ENCODE measurements around the gene FEM1A. TPM values are rescaled to one million over a fixed set of nuclear protein-coding genes. Genes with fewer than 3 reads are reported as not detected.
A peak's percentile ranks its signal among the peaks of the same experiment; 100 is the strongest.
"Not testable (repeated sequence)": the region's sequence is repeated elsewhere in the genome, so short reads cannot be mapped to it uniquely, and the experiment has no call there.

Gene FEM1A
- total RNA-seq, 1 donor from 2014 or later = 16.2 TPM

DNA sequence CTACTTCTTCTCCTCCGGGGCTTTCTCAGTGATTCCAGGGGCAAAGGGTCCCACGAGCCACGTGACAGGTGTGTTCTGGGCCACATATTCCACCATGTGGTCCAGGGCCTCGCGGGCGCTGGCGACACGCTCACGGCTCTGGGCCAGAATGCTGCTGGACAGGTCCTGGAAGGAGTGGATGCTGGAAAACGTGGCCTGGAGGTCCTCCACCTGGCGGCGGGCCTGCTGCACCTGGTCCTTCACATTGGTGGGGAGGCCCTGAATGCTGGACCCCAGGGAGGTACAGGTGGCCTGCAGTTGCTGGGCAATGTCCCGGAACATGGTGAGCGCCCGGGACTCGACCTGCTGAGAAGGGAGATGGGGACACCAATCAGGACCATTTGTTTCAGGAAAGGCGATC lies 47.7 kb downstream of the FEM1A start:
- Histone ChIP-seq H3K4me1 (no peaks in the 10 kb centered on the region), H3K36me3 (peaks cover 0 to 25% of the 10 kb centered on the region in 2 donors), H3K4me3 (no peak overlapping the region), H3K27ac (no peak overlapping the region), H3K27me3 (no peaks in the 10 kb centered on the region), H3K9me3 (no peaks in the 10 kb centered on the region)
- no peak for DNase-seq (ENCODE audit: extremely low spot score in 2 of 2)
- intact Hi-C loops (cut with DNase I) = no loop called here
- TF ChIP-seq, protein P1, sequence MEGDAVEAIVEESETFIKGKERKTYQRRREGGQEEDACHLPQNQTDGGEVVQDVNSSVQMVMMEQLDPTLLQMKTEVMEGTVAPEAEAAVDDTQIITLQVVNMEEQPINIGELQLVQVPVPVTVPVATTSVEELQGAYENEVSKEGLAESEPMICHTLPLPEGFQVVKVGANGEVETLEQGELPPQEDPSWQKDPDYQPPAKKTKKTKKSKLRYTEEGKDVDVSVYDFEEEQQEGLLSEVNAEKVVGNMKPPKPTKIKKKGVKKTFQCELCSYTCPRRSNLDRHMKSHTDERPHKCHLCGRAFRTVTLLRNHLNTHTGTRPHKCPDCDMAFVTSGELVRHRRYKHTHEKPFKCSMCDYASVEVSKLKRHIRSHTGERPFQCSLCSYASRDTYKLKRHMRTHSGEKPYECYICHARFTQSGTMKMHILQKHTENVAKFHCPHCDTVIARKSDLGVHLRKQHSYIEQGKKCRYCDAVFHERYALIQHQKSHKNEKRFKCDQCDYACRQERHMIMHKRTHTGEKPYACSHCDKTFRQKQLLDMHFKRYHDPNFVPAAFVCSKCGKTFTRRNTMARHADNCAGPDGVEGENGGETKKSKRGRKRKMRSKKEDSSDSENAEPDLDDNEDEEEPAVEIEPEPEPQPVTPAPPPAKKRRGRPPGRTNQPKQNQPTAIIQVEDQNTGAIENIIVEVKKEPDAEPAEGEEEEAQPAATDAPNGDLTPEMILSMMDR (IDR thresholded peaks at IDR 0.05) = no peak
- TF ChIP-seq POLR2A (IDR thresholded peaks at IDR 0.05) = no peak
- no peak for TF ChIP-seq POLR2AphosphoS5 (IDR thresholded peaks at IDR 0.05; ENCODE audit: insufficient read depth in 1 of 2, low read depth in 1 of 2)

DNA sequence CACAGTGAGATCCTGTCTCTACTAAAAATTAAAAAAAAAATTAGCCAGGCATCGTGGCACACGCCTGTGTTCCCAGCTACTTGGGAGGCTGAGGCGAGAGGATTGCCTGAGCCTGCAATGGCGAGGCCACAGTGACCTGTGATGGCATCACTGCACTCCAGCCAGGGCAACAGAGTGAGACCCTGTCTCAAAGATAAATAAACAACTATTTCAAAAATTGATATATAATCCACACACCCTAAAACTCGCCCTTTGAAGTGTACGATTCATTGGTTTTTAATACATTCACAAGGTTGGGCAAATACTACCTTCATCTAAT lies 52.1 kb downstream of the FEM1A start:
- H3K36me3 ChIP-seq = peaks cover 0 to 55% of the 10 kb centered on the region in 2 donors
- no peaks in the 10 kb centered on the region for H3K27me3 ChIP-seq
- H3K27ac ChIP-seq = no peak overlapping the region
- TF ChIP-seq, protein P1 (IDR thresholded peaks at IDR 0.05) = no peak
- no peak for TF ChIP-seq POLR2A (IDR thresholded peaks at IDR 0.05)
- no peak for TF ChIP-seq POLR2AphosphoS5 (IDR thresholded peaks at IDR 0.05; ENCODE audit: insufficient read depth in 1 of 2, low read depth in 1 of 2)
- no peaks in the 10 kb centered on the region for H3K9me3 ChIP-seq
- intact Hi-C loops (cut with DNase I) = no loop called here
- no peaks in the 10 kb centered on the region for H3K4me1 ChIP-seq
- DNase-seq (ENCODE audit: extremely low spot score in 2 of 2) = no peak
- H3K4me3 ChIP-seq = no peak overlapping the region

DNA sequence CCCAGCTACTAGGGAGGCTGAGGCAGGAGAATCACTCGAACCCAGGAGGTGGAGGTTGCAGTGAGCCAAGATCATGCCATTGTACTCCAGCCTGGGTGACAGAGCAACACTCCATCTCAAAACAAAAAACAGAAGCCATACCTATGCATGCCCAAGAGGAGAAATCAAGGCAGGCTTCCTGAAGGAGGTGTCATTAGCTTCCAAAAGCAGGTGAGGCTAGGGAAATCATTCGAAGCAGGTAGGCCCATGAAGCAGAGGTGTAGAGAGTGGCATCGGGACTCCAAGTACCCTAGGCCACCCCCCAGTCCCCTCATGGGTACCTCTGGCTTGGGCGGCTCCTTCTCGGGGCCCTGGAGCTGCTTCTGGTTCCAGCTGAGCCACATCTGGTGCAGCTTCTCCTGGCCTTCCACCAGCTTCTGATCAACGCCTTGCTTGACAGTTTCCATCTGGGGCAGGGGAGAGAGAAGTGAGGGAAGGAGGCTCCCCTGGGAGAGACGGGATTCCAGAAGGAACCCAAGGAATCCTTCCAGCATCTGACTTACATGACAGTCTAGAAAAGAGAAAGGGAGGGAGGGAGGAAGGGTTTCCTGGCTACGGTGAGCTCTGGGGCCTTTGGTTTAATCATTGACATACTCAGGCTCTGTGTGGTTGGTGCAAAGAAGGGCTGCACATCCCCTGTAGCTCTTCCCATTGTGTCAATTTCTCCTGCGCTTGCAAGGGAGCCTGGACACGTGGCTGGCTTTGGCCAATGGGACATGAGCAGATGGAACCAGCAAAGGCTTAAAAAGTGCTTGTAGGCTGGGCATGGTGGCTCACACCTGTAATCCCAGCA lies 53.0 kb downstream of the FEM1A start:
- no peaks in the 10 kb centered on the region for H3K9me3 ChIP-seq
- H3K27me3 ChIP-seq = no peaks in the 10 kb centered on the region
- no peaks in the 10 kb centered on the region for H3K4me1 ChIP-seq
- TF ChIP-seq POLR2AphosphoS5 (IDR thresholded peaks at IDR 0.05; ENCODE audit: insufficient read depth in 1 of 2, low read depth in 1 of 2) = peak in 1 of 2 donors; percentile 59
- TF ChIP-seq, protein P1 (IDR thresholded peaks at IDR 0.05) = no peak
- intact Hi-C loops (cut with DNase I) = no loop called here
- H3K27ac ChIP-seq = peak overlapping the region; percentile 70
- H3K36me3 ChIP-seq = peaks cover 0 to 47% of the 10 kb centered on the region in 2 donors
- no peak overlapping the region for H3K4me3 ChIP-seq
- DNase-seq (ENCODE audit: extremely low spot score in 2 of 2) = no peak

DNA sequence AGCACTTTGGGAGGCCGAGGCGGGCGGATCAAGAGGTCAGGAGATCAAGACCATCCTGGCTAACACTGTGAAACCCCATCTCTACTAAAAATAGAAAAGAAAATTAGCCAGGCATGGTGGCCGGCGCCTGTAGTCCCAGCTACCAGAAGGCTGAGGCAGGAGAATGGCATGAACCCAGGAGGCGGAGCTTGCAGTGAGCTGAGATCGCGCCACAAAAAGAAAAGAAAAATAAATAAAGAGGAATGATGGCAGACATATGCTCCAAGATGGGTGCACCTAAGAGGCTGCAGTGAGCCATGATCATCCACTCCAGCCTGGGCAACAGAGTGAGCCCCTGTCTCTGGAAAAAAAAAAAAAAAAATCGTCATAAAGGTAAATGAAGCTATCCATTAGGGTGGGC lies 54.4 kb downstream of the FEM1A start:
- H3K36me3 ChIP-seq = peaks cover 0 to 50% of the 10 kb centered on the region in 2 donors
- H3K27me3 ChIP-seq; intact Hi-C loops (cut with DNase I); DNase-seq (ENCODE audit: extremely low spot score in 2 of 2); H3K9me3 ChIP-seq; H3K4me3 ChIP-seq; H3K4me1 ChIP-seq: not testable (repeated sequence)
- H3K27ac ChIP-seq = peak overlapping the region; percentile 70

DNA sequence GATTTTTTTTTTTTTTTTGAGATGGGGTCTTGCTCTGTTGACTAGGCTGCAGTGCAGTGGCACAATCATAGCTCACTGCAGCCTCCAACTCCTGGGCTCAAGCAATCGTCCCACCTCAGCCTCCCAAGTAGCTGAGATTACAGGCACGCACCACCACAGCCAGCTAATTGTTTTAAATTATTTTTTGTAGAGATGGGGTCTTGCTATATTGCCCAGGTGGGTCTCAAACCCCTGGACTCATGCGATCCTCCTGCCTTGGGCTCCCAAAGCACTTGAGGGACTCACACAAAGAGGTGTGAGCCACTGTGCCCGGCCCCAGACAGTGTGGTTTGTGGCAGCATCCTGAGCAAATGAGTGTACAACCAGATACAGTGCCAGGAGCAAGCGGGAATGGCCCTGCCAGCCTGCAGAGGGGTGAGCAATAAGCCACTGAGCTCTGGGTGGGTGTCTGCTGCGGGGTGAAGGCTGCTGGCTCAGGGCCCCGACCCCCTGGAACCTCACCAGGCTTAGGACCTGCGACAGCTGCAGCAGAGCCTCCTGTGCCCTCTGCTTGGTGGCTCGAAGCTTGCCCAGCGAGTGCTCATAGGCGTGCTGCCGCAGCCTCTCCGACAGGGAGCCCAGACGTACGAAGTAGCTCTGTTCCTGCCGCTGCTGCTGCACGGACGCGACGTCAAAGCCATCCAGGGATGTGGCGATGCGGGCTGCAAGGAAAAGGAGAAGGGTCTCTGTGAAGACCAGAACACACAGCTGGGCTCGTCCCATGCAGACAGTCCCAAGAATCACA lies 55.8 kb downstream of the FEM1A start:
- Histone ChIP-seq H3K36me3 (peaks cover 0 to 62% of the 10 kb centered on the region in 2 donors), H3K27me3 (no peaks in the 10 kb centered on the region), H3K9me3 (no peaks in the 10 kb centered on the region), H3K4me1 (no peaks in the 10 kb centered on the region), H3K27ac (no peak overlapping the region), H3K4me3 (no peak overlapping the region)
- intact Hi-C loops (cut with DNase I) = no loop called here
- TF ChIP-seq, protein P1 (IDR thresholded peaks at IDR 0.05) = no peak
- no peak for TF ChIP-seq POLR2AphosphoS5 (IDR thresholded peaks at IDR 0.05; ENCODE audit: insufficient read depth in 1 of 2, low read depth in 1 of 2)
- DNase-seq (ENCODE audit: extremely low spot score in 2 of 2) = no peak
